H9 (cell line): ENCODE measurements around the gene STK24. TPM values are rescaled to one million over a fixed set of nuclear protein-coding genes. Genes with fewer than 3 reads are reported as not detected.
A peak's percentile ranks its signal among the peaks of the same experiment; 100 is the strongest.

Experiments
- DNase-seq: peaks from one replicate; pipeline ENCODE4 v3.0.0-alpha.2; 2017
- H2AFZ ChIP-seq: one replicate; pipeline ENCODE4 v1.6.1; 2013; ENCODE audit warnings: mild to moderate bottlenecking, low read length, control low read depth, moderate library complexity
- H2AK5ac ChIP-seq: 2 replicates; pipeline ENCODE4 v1.6.1; 2013; ENCODE audit warnings: low read length, control low read depth, mixed read lengths; ENCODE audit not compliant: insufficient read length
- H2BK120ac ChIP-seq: one replicate; pipeline ENCODE4 v1.6.1; 2013; ENCODE audit warnings: low read depth, mild to moderate bottlenecking, low read length, control low read depth, inconsistent platforms; ENCODE audit not compliant: poor library complexity, severe bottlenecking
- H2BK12ac ChIP-seq: 2 replicates; pipeline ENCODE4 v1.6.1; 2013; ENCODE audit warnings: low read length, control low read depth, mixed read lengths, low read depth; ENCODE audit not compliant: insufficient read length
- H2BK15ac ChIP-seq: 2 replicates; pipeline ENCODE4 v1.6.1; 2013; ENCODE audit warnings: low read depth, low read length, control low read depth
- H2BK20ac ChIP-seq: one replicate; pipeline ENCODE4 v1.6.1; 2013; ENCODE audit warnings: low read depth, mild to moderate bottlenecking, low read length, control low read depth, inconsistent platforms; ENCODE audit not compliant: poor library complexity, severe bottlenecking
- H2BK5ac ChIP-seq: 2 replicates; pipeline ENCODE4 v1.6.1; 2013; ENCODE audit warnings: low read length, control low read depth, mixed read lengths; ENCODE audit not compliant: insufficient read length
- H3K14ac ChIP-seq: 2 replicates; pipeline ENCODE4 v1.6.1; 2013; ENCODE audit warnings: low read length, control low read depth; ENCODE audit not compliant: insufficient read depth
- H3K18ac ChIP-seq: 2 replicates; pipeline ENCODE4 v1.6.1; 2013; ENCODE audit warnings: low read depth, mild to moderate bottlenecking, mixed read lengths, low read length, control low read depth; ENCODE audit not compliant: insufficient read length
- H3K23ac ChIP-seq: 2 replicates; pipeline ENCODE4 v1.6.1; 2013; ENCODE audit warnings: low read length, control low read depth, mixed read lengths, low read depth; ENCODE audit not compliant: insufficient read length
- H3K23me2 ChIP-seq: 2 replicates; pipeline ENCODE4 v1.6.1; 2013; ENCODE audit warnings: low read depth, mild to moderate bottlenecking, mixed read lengths, low read length, control low read depth; ENCODE audit not compliant: insufficient read length, poor library complexity, severe bottlenecking
- H3K27ac ChIP-seq: 2 replicates; pipeline ENCODE4 v1.5.1; 2013; ENCODE audit warnings: low read length, control low read depth, mixed read lengths, low read depth; ENCODE audit not compliant: insufficient read length
- H3K27me3 ChIP-seq: 2 replicates; pipeline ENCODE4 v1.6.1; 2013; ENCODE audit warnings: low read length, control low read depth, inconsistent platforms; ENCODE audit not compliant: insufficient read depth
- H3K4ac ChIP-seq: 2 replicates; pipeline ENCODE4 v1.6.1; 2013; ENCODE audit warnings: low read depth, mild to moderate bottlenecking, control low read depth, inconsistent platforms, low read length, moderate library complexity
- H3K4me1 ChIP-seq: 2 replicates; pipeline ENCODE4 v1.6.1; 2013; ENCODE audit warnings: low read length, control low read depth, inconsistent platforms; ENCODE audit not compliant: insufficient read depth
- H3K4me2 ChIP-seq: 2 replicates; pipeline ENCODE4 v1.6.1; 2013; ENCODE audit warnings: low read length, control low read depth, mixed read lengths; ENCODE audit not compliant: insufficient read length, insufficient read depth
- H3K56ac ChIP-seq: 2 replicates; pipeline ENCODE4 v1.6.1; 2013; ENCODE audit warnings: low read depth, mild to moderate bottlenecking, mixed read lengths, low read length, control low read depth; ENCODE audit not compliant: insufficient read length
- H3K79me1 ChIP-seq: 2 replicates; pipeline ENCODE4 v1.6.1; 2013; ENCODE audit warnings: low read depth, mild to moderate bottlenecking, moderate library complexity, low read length, control low read depth, inconsistent platforms; ENCODE audit not compliant: insufficient read depth, poor library complexity, severe bottlenecking
- H3K79me2 ChIP-seq: 2 replicates; pipeline ENCODE4 v1.6.1; 2013; ENCODE audit warnings: low read length, control low read depth, inconsistent platforms; ENCODE audit not compliant: insufficient read depth
- H3K9ac ChIP-seq: 2 replicates; pipeline ENCODE4 v1.6.1; 2013; ENCODE audit warnings: low read length, control low read depth, mixed read lengths; ENCODE audit not compliant: insufficient read length; ENCODE audit errors: extremely low read depth
- H3K9me3 ChIP-seq: one replicate; pipeline ENCODE4 v1.6.1; 2013; ENCODE audit warnings: low read depth, low read length, inconsistent platforms; ENCODE audit not compliant: control insufficient read depth
- H3T11ph ChIP-seq: one replicate; pipeline ENCODE4 v1.6.1; 2013; ENCODE audit warnings: mild to moderate bottlenecking, low read length, control low read depth, inconsistent platforms
- H4K20me1 ChIP-seq: one replicate; pipeline ENCODE4 v1.6.1; 2013; ENCODE audit not compliant: control insufficient read depth, insufficient read length, insufficient read depth
- H4K5ac ChIP-seq: 2 replicates; pipeline ENCODE4 v1.6.1; 2013; ENCODE audit warnings: low read depth, mild to moderate bottlenecking, mixed read lengths, low read length, control low read depth; ENCODE audit not compliant: insufficient read length
- H4K8ac ChIP-seq: replicated peaks from 2 replicates; pipeline ENCODE4 v1.6.1; 2013; ENCODE audit warnings: low read length, control low read depth, mixed read lengths, low read depth; ENCODE audit not compliant: insufficient read length
- H4K91ac ChIP-seq: 2 replicates; pipeline ENCODE4 v1.6.1; 2013; ENCODE audit warnings: low read depth, mild to moderate bottlenecking, moderate library complexity, mixed read lengths, low read length, control low read depth; ENCODE audit not compliant: insufficient read length
- H3K27ac Mint-ChIP-seq, 3 experiments: 2 replicates in 2 of 3; 3 replicates in 1 of 3; pipeline ENCODE4 v1.8.0; 2020 to 2021; ENCODE audit warnings: mixed read lengths in 3 of 3, mild to moderate bottlenecking in 1 of 3, moderate library complexity in 1 of 3
- H3K27me3 Mint-ChIP-seq: 2 replicates; pipeline ENCODE4 v1.8.0; 2021; ENCODE audit warnings: low read depth, mild to moderate bottlenecking, moderate library complexity, mixed read lengths
- H3K36me3 Mint-ChIP-seq, 3 experiments: 2 replicates in 2 of 3; 3 replicates in 1 of 3; pipeline ENCODE4 v1.8.0; 2020 to 2021; ENCODE audit warnings: low read depth in 3 of 3, mixed read lengths in 3 of 3; ENCODE audit not compliant: insufficient read depth in 1 of 3
- H3K4me1 Mint-ChIP-seq, 2 experiments: 2 replicates each; pipeline ENCODE4 v1.8.0; 2020; ENCODE audit warnings: mixed read lengths in 2 of 2
- H3K4me3 Mint-ChIP-seq, 2 experiments: 2 replicates in 1 of 2; 3 replicates in 1 of 2; pipeline ENCODE4 v1.8.0; 2020 to 2021; ENCODE audit warnings: mild to moderate bottlenecking in 2 of 2, mixed read lengths in 2 of 2, moderate library complexity in 1 of 2
- H3K9me3 Mint-ChIP-seq, 2 experiments: 2 replicates in 1 of 2; 3 replicates in 1 of 2; pipeline ENCODE4 v1.8.0; 2020; ENCODE audit warnings: mild to moderate bottlenecking in 2 of 2, mixed read lengths in 2 of 2, moderate library complexity in 1 of 2
- WGBS: extraction: QIAGEN DNeasy Blood & Tissue Kit; methylation state at CpG from one replicate; pipeline ENCODE4 v1.1.7; 2013; ENCODE audit warnings: missing lambda C conversion rate, low lambda C conversion rate, mixed read lengths; ENCODE audit not compliant: insufficient read length; ENCODE audit errors: extremely low coverage; 5-methylcytosine and 5-hydroxymethylcytosine counted together
- total RNA-seq: library from RNA; stranded (reverse); gene quantifications from 2 replicates; pipeline ENCODE4 v1.2.1, GENCODE V29; 2021
- TF ChIP-seq, protein P1 (sequence below): fragments of 200-600 bp; sonication (generic); conservative IDR thresholded peaks from 3 replicates; pipeline ENCODE4 v1.8.0; 2021; ENCODE audit warnings: antibody characterized with exemption, mild to moderate bottlenecking

STK24 gene
- total RNA-seq, 1 experiment from 2014 or later: 134 TPM

- no peak overlapping the region for H2AFZ ChIP-seq
- H2BK120ac ChIP-seq: no peak overlapping the region
- no peak overlapping the region for H3K4ac ChIP-seq
- H3K23ac ChIP-seq: no peak overlapping the region
- H3K14ac ChIP-seq: no peak overlapping the region
- H4K8ac ChIP-seq: no peak overlapping the region
- peaks cover 13% of the 10 kb centered on the region; the same call in 1 of the 2 replicates for H3K4me1 ChIP-seq
- H2BK15ac ChIP-seq: no peak overlapping the region
- no peaks in the 10 kb centered on the region for H4K20me1 ChIP-seq
- H3K79me1 ChIP-seq: peaks cover 7% of the 10 kb centered on the region
- H3K9me3 Mint-ChIP-seq: no peaks in the 10 kb centered on the region
- H3K27me3 ChIP-seq: no peaks in the 10 kb centered on the region
- no peak overlapping the region for H2BK20ac ChIP-seq
- no peak overlapping the region for H3K9ac ChIP-seq
- H3K56ac ChIP-seq: no peak overlapping the region
- TF ChIP-seq, protein P1, sequence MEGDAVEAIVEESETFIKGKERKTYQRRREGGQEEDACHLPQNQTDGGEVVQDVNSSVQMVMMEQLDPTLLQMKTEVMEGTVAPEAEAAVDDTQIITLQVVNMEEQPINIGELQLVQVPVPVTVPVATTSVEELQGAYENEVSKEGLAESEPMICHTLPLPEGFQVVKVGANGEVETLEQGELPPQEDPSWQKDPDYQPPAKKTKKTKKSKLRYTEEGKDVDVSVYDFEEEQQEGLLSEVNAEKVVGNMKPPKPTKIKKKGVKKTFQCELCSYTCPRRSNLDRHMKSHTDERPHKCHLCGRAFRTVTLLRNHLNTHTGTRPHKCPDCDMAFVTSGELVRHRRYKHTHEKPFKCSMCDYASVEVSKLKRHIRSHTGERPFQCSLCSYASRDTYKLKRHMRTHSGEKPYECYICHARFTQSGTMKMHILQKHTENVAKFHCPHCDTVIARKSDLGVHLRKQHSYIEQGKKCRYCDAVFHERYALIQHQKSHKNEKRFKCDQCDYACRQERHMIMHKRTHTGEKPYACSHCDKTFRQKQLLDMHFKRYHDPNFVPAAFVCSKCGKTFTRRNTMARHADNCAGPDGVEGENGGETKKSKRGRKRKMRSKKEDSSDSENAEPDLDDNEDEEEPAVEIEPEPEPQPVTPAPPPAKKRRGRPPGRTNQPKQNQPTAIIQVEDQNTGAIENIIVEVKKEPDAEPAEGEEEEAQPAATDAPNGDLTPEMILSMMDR: no peak
- H3K4me1 Mint-ChIP-seq: peaks cover 55 to 71% of the 10 kb centered on the region in 2 experiments
- no peaks in the 10 kb centered on the region for H3K23me2 ChIP-seq
- H2AK5ac ChIP-seq: no peak overlapping the region
- no peak overlapping the region for H3K27ac ChIP-seq
- no peaks in the 10 kb centered on the region for H3K27me3 Mint-ChIP-seq
- H3K4me2 ChIP-seq: no peak overlapping the region
- no peak overlapping the region for H3K18ac ChIP-seq
- peak overlapping the region in 2 of 3 experiments; percentile 80 to 86; a peak in 4 of 7 replicates for H3K27ac Mint-ChIP-seq
- DNase-seq: no peak
- whole genome bisulfite sequencing: no CpG with 5 or more reads among the region's 15 CpGs
- H2BK5ac ChIP-seq: no peak overlapping the region
- H3K36me3 Mint-ChIP-seq: peaks cover 8 to 18% (median 15%) of the 10 kb centered on the region in 3 experiments; a peak in 6 of 7 replicates
- no peak overlapping the region for H4K91ac ChIP-seq
- H4K5ac ChIP-seq: no peak overlapping the region
- H3K9me3 ChIP-seq: no peaks in the 10 kb centered on the region
- no peak overlapping the region for H3T11ph ChIP-seq
- no peak overlapping the region for H2BK12ac ChIP-seq
- peaks cover 18% of the 10 kb centered on the region; the same call in 1 of the 2 replicates for H3K79me2 ChIP-seq
- H3K4me3 Mint-ChIP-seq: no peak overlapping the region
These were observed 81.1 kb downstream of the STK24 start for GRCh38 chr13:98495627-98496478.
